WTC11 (cell line): ENCODE data around the gene AMACR. TPM values are rescaled to one million over a fixed set of nuclear protein-coding genes. Genes with fewer than 3 reads are reported as not detected.

Source experiments
- ATAC-seq: fragments of 200-7000 bp; cut with Tn5 transposase; 2 replicates; pipeline ENCODE4 v1.10.0; 2021; ENCODE audit warnings: mild to moderate bottlenecking, moderate library complexity
- CTCF ChIA-PET: fragments of 300-600 bp; sonication (Branson Sonifier 250); formaldehyde crosslinking; loops from one replicate; lab custom pipeline; 2021; ENCODE audit warnings: antibody characterized with exemption; lab: Charles Lee
- POLR2A ChIA-PET: fragments of 350-600 bp; sonication (Branson Sonifier 250); formaldehyde crosslinking; loops from one replicate; lab custom pipeline; 2021; ENCODE audit warnings: antibody characterized with exemption; lab: Charles Lee
- DNase-seq: peaks from one replicate; pipeline ENCODE4 v3.0.0; 2021; ENCODE audit warnings: low spot score
- H3K27ac Mint-ChIP-seq: 2 replicates; pipeline ENCODE4 v1.8.0; 2021; ENCODE audit warnings: mixed read lengths
- H3K27me3 Mint-ChIP-seq: 2 replicates; pipeline ENCODE4 v1.8.0; 2021; ENCODE audit warnings: low read depth, mild to moderate bottlenecking, moderate library complexity, mixed read lengths
- H3K36me3 Mint-ChIP-seq: 2 replicates; pipeline ENCODE4 v1.8.0; 2021; ENCODE audit warnings: mixed read lengths
- H3K4me1 Mint-ChIP-seq: 2 replicates; pipeline ENCODE4 v1.8.0; 2022; ENCODE audit warnings: mixed read lengths
- H3K4me3 Mint-ChIP-seq: 2 replicates; pipeline ENCODE4 v1.8.0; 2021; ENCODE audit warnings: mild to moderate bottlenecking, moderate library complexity, mixed read lengths
- H3K9me3 Mint-ChIP-seq: 2 replicates; pipeline ENCODE4 v1.8.0; 2021; ENCODE audit warnings: mixed read lengths
- ATF3 ChIP-seq: sonication (generic); formaldehyde crosslinking; conservative IDR thresholded peaks from 2 replicates; pipeline ENCODE4 v1.8.1; 2022; ENCODE audit warnings: mild to moderate bottlenecking, missing genetic modification reagents
- ATF6 ChIP-seq: sonication (generic); formaldehyde crosslinking; IDR thresholded peaks from 2 replicates; pipeline ENCODE4 v1.8.1; 2023; ENCODE audit warnings: mild to moderate bottlenecking, missing genetic modification reagents
- FOXP1 ChIP-seq: sonication (generic); formaldehyde crosslinking; IDR thresholded peaks from 2 replicates; pipeline ENCODE4 v1.8.0; 2022; ENCODE audit warnings: missing genetic modification reagents, mild to moderate bottlenecking, moderate library complexity, borderline replicate concordance
- FOXP4 ChIP-seq: sonication (generic); formaldehyde crosslinking; IDR thresholded peaks from 2 replicates; pipeline ENCODE4 v1.8.0; 2022; ENCODE audit warnings: mild to moderate bottlenecking, missing genetic modification reagents
- NFATC4 ChIP-seq: fragments of 250-450 bp; sonication (Bioruptor Pico); IDR thresholded peaks from 2 replicates; pipeline ENCODE4 v1.9.0; 2021; ENCODE audit warnings: mild to moderate bottlenecking
- NFE2L1 ChIP-seq: sonication (generic); formaldehyde crosslinking; IDR thresholded peaks from 2 replicates; pipeline ENCODE4 v1.8.1; 2023; ENCODE audit warnings: missing genetic modification reagents
- NR2C2 ChIP-seq: sonication (generic); formaldehyde crosslinking; IDR thresholded peaks from 2 replicates; pipeline ENCODE4 v1.8.0; 2022; ENCODE audit warnings: mild to moderate bottlenecking, missing genetic modification reagents
- SP1 ChIP-seq: sonication (generic); formaldehyde crosslinking; conservative IDR thresholded peaks from 2 replicates; pipeline ENCODE4 v1.8.1; 2022; ENCODE audit warnings: missing genetic modification reagents
- TEAD1 ChIP-seq: sonication (generic); formaldehyde crosslinking; IDR thresholded peaks from 2 replicates; pipeline ENCODE4 v1.8.0; 2022; ENCODE audit warnings: mild to moderate bottlenecking, missing genetic modification reagents
- USF2 ChIP-seq: sonication (generic); formaldehyde crosslinking; IDR thresholded peaks from 2 replicates; pipeline ENCODE4 v1.8.1; 2023; ENCODE audit warnings: mild to moderate bottlenecking, missing genetic modification reagents, moderate library complexity
- ZNF232 ChIP-seq: sonication (generic); formaldehyde crosslinking; IDR thresholded peaks from 2 replicates; pipeline ENCODE4 v1.8.0; 2022; ENCODE audit warnings: mild to moderate bottlenecking, missing genetic modification reagents
- ZNF423 ChIP-seq: fragments of 250-450 bp; sonication (Bioruptor Pico); IDR thresholded peaks from 2 replicates; pipeline ENCODE4 v2.1.2; 2022; ENCODE audit warnings: mild to moderate bottlenecking, moderate library complexity
- ZSCAN18 ChIP-seq: fragments of 250-450 bp; sonication (Bioruptor Pico); IDR thresholded peaks from 2 replicates; pipeline ENCODE4 v2.1.2; 2022; ENCODE audit warnings: mild to moderate bottlenecking, moderate library complexity
- total RNA-seq: library from RNA; stranded (reverse); gene quantifications from 3 replicates; pipeline ENCODE4 v1.2.3, GENCODE V29; 2021
- TF ChIP-seq, protein P1 (sequence below): fragments of 250-450 bp; sonication (Bioruptor Pico); IDR thresholded peaks from 2 replicates; pipeline ENCODE4 v1.8.0; 2021; ENCODE audit warnings: mild to moderate bottlenecking
- TF ChIP-seq, protein P2 (sequence below): sonication (generic); formaldehyde crosslinking; IDR thresholded peaks from 2 replicates; pipeline ENCODE4 v1.8.0; 2023; ENCODE audit warnings: mild to moderate bottlenecking, missing genetic modification reagents
- TF ChIP-seq, protein P3 (sequence below): sonication (generic); formaldehyde crosslinking; IDR thresholded peaks from 2 replicates; pipeline ENCODE4 v1.8.0; 2023; ENCODE audit warnings: missing genetic modification reagents, mild to moderate bottlenecking, borderline replicate concordance

The AMACR gene
- total RNA-seq, 1 experiment from 2014 or later = 11.9 TPM

DNA sequence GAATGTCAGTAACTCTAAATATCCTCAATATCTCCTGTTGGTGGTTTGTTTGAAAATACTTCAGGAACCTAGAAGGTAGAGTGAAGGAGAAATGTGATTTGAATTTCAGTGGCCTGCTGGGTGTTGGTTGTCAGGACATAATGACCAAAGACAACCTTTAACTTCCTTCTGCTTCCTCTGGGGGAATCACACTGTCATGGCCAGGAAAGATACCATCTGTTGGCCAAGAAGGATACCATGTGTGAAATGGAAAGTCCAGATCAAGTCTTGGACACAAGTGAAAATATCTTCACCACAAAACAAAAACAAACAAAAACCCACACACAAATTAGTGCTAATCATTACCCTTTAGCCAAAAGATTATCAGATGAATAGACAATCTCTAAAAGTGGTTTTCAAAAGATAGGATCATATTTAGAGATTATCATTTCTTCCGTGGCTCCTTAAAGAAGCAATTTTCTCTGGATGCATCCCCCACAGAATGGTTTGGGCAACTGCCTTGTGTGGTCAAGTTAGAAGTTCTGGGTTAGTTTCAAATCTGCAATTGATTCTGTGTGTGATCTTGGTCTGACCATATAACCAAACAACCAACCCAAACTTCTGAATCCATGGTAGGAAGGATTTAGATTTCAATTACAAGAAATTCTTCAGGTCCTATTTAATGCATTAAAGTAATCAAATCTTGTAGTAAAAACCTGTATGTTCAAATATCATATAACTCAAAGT is 33.6 kb upstream of the AMACR start:
- POLR2A ChIA-PET = no interaction called here
- CTCF ChIA-PET = no interaction called here
- Mint-ChIP-seq H3K27me3 (peaks cover 3% of the 10 kb centered on the region; the same call in 1 of the 2 replicates), H3K4me3 (no peak overlapping the region), H3K4me1 (peaks cover 23% of the 10 kb centered on the region), H3K36me3 (no peaks in the 10 kb centered on the region), H3K9me3 (0 out of 2 replicates have a peak, but pooled peaks cover 3% of the 10 kb centered on the region), H3K27ac (no peak overlapping the region)
- ATAC-seq (no peak), DNase-seq (no peak)
- no peak for TF ChIP-seq NR2C2 (CRISPR knock-in tag)
- TF ChIP-seq ATF6 = no peak
- TF ChIP-seq, protein P1, sequence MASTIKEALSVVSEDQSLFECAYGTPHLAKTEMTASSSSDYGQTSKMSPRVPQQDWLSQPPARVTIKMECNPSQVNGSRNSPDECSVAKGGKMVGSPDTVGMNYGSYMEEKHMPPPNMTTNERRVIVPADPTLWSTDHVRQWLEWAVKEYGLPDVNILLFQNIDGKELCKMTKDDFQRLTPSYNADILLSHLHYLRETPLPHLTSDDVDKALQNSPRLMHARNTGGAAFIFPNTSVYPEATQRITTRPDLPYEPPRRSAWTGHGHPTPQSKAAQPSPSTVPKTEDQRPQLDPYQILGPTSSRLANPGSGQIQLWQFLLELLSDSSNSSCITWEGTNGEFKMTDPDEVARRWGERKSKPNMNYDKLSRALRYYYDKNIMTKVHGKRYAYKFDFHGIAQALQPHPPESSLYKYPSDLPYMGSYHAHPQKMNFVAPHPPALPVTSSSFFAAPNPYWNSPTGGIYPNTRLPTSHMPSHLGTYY = no peak
- TF ChIP-seq ZNF232 = no peak
- TF ChIP-seq ZNF423 (CRISPR knock-in tag) = no peak
- TF ChIP-seq, protein P2, sequence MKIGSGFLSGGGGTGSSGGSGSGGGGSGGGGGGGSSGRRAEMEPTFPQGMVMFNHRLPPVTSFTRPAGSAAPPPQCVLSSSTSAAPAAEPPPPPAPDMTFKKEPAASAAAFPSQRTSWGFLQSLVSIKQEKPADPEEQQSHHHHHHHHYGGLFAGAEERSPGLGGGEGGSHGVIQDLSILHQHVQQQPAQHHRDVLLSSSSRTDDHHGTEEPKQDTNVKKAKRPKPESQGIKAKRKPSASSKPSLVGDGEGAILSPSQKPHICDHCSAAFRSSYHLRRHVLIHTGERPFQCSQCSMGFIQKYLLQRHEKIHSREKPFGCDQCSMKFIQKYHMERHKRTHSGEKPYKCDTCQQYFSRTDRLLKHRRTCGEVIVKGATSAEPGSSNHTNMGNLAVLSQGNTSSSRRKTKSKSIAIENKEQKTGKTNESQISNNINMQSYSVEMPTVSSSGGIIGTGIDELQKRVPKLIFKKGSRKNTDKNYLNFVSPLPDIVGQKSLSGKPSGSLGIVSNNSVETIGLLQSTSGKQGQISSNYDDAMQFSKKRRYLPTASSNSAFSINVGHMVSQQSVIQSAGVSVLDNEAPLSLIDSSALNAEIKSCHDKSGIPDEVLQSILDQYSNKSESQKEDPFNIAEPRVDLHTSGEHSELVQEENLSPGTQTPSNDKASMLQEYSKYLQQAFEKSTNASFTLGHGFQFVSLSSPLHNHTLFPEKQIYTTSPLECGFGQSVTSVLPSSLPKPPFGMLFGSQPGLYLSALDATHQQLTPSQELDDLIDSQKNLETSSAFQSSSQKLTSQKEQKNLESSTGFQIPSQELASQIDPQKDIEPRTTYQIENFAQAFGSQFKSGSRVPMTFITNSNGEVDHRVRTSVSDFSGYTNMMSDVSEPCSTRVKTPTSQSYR (CRISPR knock-in tag) = no peak
- no peak for TF ChIP-seq SP1 (CRISPR knock-in tag)
- no peak for TF ChIP-seq ATF3
- no peak for TF ChIP-seq FOXP1
- TF ChIP-seq FOXP4 (CRISPR knock-in tag) = no peak
- no peak for TF ChIP-seq NFE2L1

- Mint-ChIP-seq H3K4me1 (peaks cover 23% of the 10 kb centered on the region), H3K27me3 (peaks cover 3% of the 10 kb centered on the region; the same call in 1 of the 2 replicates), H3K9me3 (0 out of 2 replicates have a peak, but pooled peaks cover 3% of the 10 kb centered on the region), H3K4me3 (no peak overlapping the region), H3K27ac (no peak overlapping the region), H3K36me3 (no peaks in the 10 kb centered on the region)
- no peak for TF ChIP-seq ATF3
- TF ChIP-seq NFATC4 = no peak
- TF ChIP-seq, protein P3, sequence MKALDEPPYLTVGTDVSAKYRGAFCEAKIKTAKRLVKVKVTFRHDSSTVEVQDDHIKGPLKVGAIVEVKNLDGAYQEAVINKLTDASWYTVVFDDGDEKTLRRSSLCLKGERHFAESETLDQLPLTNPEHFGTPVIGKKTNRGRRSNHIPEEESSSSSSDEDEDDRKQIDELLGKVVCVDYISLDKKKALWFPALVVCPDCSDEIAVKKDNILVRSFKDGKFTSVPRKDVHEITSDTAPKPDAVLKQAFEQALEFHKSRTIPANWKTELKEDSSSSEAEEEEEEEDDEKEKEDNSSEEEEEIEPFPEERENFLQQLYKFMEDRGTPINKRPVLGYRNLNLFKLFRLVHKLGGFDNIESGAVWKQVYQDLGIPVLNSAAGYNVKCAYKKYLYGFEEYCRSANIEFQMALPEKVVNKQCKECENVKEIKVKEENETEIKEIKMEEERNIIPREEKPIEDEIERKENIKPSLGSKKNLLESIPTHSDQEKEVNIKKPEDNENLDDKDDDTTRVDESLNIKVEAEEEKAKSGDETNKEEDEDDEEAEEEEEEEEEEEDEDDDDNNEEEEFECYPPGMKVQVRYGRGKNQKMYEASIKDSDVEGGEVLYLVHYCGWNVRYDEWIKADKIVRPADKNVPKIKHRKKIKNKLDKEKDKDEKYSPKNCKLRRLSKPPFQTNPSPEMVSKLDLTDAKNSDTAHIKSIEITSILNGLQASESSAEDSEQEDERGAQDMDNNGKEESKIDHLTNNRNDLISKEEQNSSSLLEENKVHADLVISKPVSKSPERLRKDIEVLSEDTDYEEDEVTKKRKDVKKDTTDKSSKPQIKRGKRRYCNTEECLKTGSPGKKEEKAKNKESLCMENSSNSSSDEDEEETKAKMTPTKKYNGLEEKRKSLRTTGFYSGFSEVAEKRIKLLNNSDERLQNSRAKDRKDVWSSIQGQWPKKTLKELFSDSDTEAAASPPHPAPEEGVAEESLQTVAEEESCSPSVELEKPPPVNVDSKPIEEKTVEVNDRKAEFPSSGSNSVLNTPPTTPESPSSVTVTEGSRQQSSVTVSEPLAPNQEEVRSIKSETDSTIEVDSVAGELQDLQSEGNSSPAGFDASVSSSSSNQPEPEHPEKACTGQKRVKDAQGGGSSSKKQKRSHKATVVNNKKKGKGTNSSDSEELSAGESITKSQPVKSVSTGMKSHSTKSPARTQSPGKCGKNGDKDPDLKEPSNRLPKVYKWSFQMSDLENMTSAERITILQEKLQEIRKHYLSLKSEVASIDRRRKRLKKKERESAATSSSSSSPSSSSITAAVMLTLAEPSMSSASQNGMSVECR (CRISPR knock-in tag) = no peak
- no peak for TF ChIP-seq ZSCAN18 (CRISPR knock-in tag)
- TF ChIP-seq TEAD1 (CRISPR knock-in tag) = no peak
- no peak for TF ChIP-seq USF2 (CRISPR knock-in tag)
- DNase-seq = no peak
- ATAC-seq = no peak
- ChIA-PET CTCF (no interaction called here), POLR2A (no interaction called here)
Observed at GRCh38 chr5:34040472-34040871, 32.6 kb upstream of the AMACR start.
